DND-41 (cell line): ENCODE data around the gene ZRANB1.

Experiments
- ATAC-seq: fragments of 200-7000 bp; cut with Tn5 transposase; 3 replicates; pipeline ENCODE4 v1.9.1; 2021; ENCODE audit warnings: low read depth; ENCODE audit not compliant: insufficient read depth
- DNase-seq: peaks from one replicate; pipeline ENCODE4 v3.0.0-alpha.2; 2020
- H2AFZ ChIP-seq: 2 replicates; pipeline ENCODE4 v1.6.0; 2012; ENCODE audit warnings: low read depth, low read length
- H3K27ac ChIP-seq: 2 replicates; pipeline ENCODE4 v1.5.1; 2012; ENCODE audit warnings: low read length, inconsistent platforms
- H3K27me3 ChIP-seq: fragments of 200-600 bp; sonication (generic); 2 replicates; pipeline ENCODE4 v1.6.0; 2012; ENCODE audit warnings: low read length, mild to moderate bottlenecking, inconsistent platforms; ENCODE audit not compliant: insufficient read depth, poor library complexity
- H3K36me3 ChIP-seq: 2 replicates; pipeline ENCODE4 v1.5.1; 2012; ENCODE audit warnings: low read length, inconsistent platforms; ENCODE audit not compliant: insufficient read depth
- H3K4me1 ChIP-seq: 2 replicates; pipeline ENCODE4 v1.5.1; 2012; ENCODE audit warnings: mild to moderate bottlenecking, low read length; ENCODE audit not compliant: insufficient read depth
- H3K4me2 ChIP-seq: 2 replicates; pipeline ENCODE4 v1.6.0; 2012; ENCODE audit warnings: mild to moderate bottlenecking, moderate library complexity, low read length, inconsistent platforms; ENCODE audit not compliant: insufficient read depth
- H3K4me3 ChIP-seq, 2 experiments: fragments of 200-600 bp in 1 of 2; shearing (Covaris generic) in 1 of 2; 2 replicates each; pipeline ENCODE4 v1.5.1; 2012 to 2016; ENCODE audit warnings: inconsistent platforms in 2 of 2, low read length in 2 of 2, mild to moderate bottlenecking in 2 of 2, low read depth in 1 of 2, moderate library complexity in 1 of 2
- H3K79me2 ChIP-seq: 2 replicates; pipeline ENCODE4 v1.6.0; 2012; ENCODE audit warnings: low read length, inconsistent platforms; ENCODE audit not compliant: insufficient read depth
- H3K9ac ChIP-seq: 2 replicates; pipeline ENCODE4 v1.6.0; 2012; ENCODE audit warnings: low read depth, mild to moderate bottlenecking, inconsistent platforms, low read length, moderate library complexity
- H3K9me3 ChIP-seq: 2 replicates; pipeline ENCODE4 v1.5.1; 2012; ENCODE audit warnings: low read length, moderate library complexity, mild to moderate bottlenecking, inconsistent platforms; ENCODE audit not compliant: insufficient read depth, severe bottlenecking
- H4K20me1 ChIP-seq: 2 replicates; pipeline ENCODE4 v1.6.0; 2012; ENCODE audit warnings: low read length; ENCODE audit not compliant: insufficient read depth
- CTCF ChIP-seq: IDR thresholded peaks from 2 replicates; pipeline ENCODE4 v1.5.1; 2012; ENCODE audit warnings: borderline replicate concordance, low read length, moderate library complexity, mild to moderate bottlenecking; ENCODE audit not compliant: poor library complexity, severe bottlenecking; ENCODE audit errors: extremely low read depth
- EZH2 ChIP-seq: IDR thresholded peaks from 3 replicates; pipeline ENCODE4 v1.6.1; 2012; ENCODE audit warnings: borderline replicate concordance, low read depth, mild to moderate bottlenecking, moderate library complexity, low read length, inconsistent platforms; ENCODE audit not compliant: severe bottlenecking

The ZRANB1 gene

GRCh38 chr10:124923684-124924083, 18.2 kb upstream of the ZRANB1 start:
- DNase-seq (no peak), ATAC-seq (no peak)
- no peaks in the 10 kb centered on the region for H3K9me3 ChIP-seq
- H3K9ac ChIP-seq = no peak overlapping the region
- H3K79me2 ChIP-seq = peaks cover 97% of the 10 kb centered on the region
- no peak overlapping the region for H3K4me3 ChIP-seq
- peaks cover 23% of the 10 kb centered on the region for H3K36me3 ChIP-seq
- no peak overlapping the region for H3K27ac ChIP-seq
- TF ChIP-seq CTCF (no peak), EZH2 (no peak)
- H3K27me3 ChIP-seq = no peaks in the 10 kb centered on the region
- peaks cover 17% of the 10 kb centered on the region for H3K4me1 ChIP-seq
- peaks cover 83% of the 10 kb centered on the region for H4K20me1 ChIP-seq
- H2AFZ ChIP-seq = no peak overlapping the region
- no peak overlapping the region for H3K4me2 ChIP-seq

- H3K4me1 ChIP-seq = no peaks in the 10 kb centered on the region
- no peaks in the 10 kb centered on the region for H3K9me3 ChIP-seq
- H3K36me3 ChIP-seq = peaks cover 25% of the 10 kb centered on the region
- H3K4me3 ChIP-seq = no peak overlapping the region
- DNase-seq (no peak), ATAC-seq (no peak)
- no peak overlapping the region for H3K27ac ChIP-seq
- peaks cover 98% of the 10 kb centered on the region for H3K79me2 ChIP-seq
- no peak for TF ChIP-seq CTCF
- TF ChIP-seq EZH2 = no peak
- H3K4me2 ChIP-seq = no peak overlapping the region
- no peak overlapping the region for H2AFZ ChIP-seq
- H3K9ac ChIP-seq = no peak overlapping the region
- peaks cover 75% of the 10 kb centered on the region for H4K20me1 ChIP-seq
- no peaks in the 10 kb centered on the region for H3K27me3 ChIP-seq
Observed at GRCh38 chr10:124926548-124926947, 15.4 kb upstream of the ZRANB1 start.

- H3K27ac ChIP-seq = no peak overlapping the region
- H3K4me1 ChIP-seq = no peaks in the 10 kb centered on the region
- peaks cover 69% of the 10 kb centered on the region for H4K20me1 ChIP-seq
- peaks cover 22% of the 10 kb centered on the region for H3K36me3 ChIP-seq
- H2AFZ ChIP-seq = no peak overlapping the region
- no peak overlapping the region for H3K9ac ChIP-seq
- no peak for ATAC-seq
- TF ChIP-seq CTCF (no peak), EZH2 (no peak)
- no peak overlapping the region for H3K4me3 ChIP-seq
- no peaks in the 10 kb centered on the region for H3K27me3 ChIP-seq
- H3K9me3 ChIP-seq = no peaks in the 10 kb centered on the region
- H3K4me2 ChIP-seq = no peak overlapping the region
- no peak for DNase-seq
- peaks cover 98% of the 10 kb centered on the region for H3K79me2 ChIP-seq
Observed at GRCh38 chr10:124928087-124928486, 13.8 kb upstream of the ZRANB1 start.

GRCh38 chr10:124928545-124928944, 13.4 kb upstream of the ZRANB1 start:
- H4K20me1 ChIP-seq = peaks cover 69% of the 10 kb centered on the region
- TF ChIP-seq EZH2 (no peak), CTCF (no peak)
- H3K27me3 ChIP-seq = no peaks in the 10 kb centered on the region
- H3K4me3 ChIP-seq = no peak overlapping the region
- H3K36me3 ChIP-seq = peaks cover 22% of the 10 kb centered on the region
- no peaks in the 10 kb centered on the region for H3K4me1 ChIP-seq
- ATAC-seq (no peak), DNase-seq (no peak)
- no peaks in the 10 kb centered on the region for H3K9me3 ChIP-seq
- H3K79me2 ChIP-seq = peaks cover 98% of the 10 kb centered on the region
- H2AFZ ChIP-seq = no peak overlapping the region
- H3K4me2 ChIP-seq = no peak overlapping the region
- no peak overlapping the region for H3K27ac ChIP-seq
- no peak overlapping the region for H3K9ac ChIP-seq
